SKM-1 (cell line): Measurements from ENCODE around the gene SCML2.
"Not testable (repeated sequence)": the region's sequence is repeated elsewhere in the genome, so short reads cannot be mapped to it uniquely, and the experiment has no call there.

ENCODE experiments used
- DNase-seq: peaks from one replicate; lab custom pipeline; 2025; ENCODE audit not compliant: unreplicated experiment; lab: John Stamatoyannopoulos, UW

SCML2 gene

GRCh38 chrX:18271725-18272124, 82.8 kb downstream of the SCML2 start:
- DNase-seq: no peak

- DNase-seq: no peak
Measured at GRCh38 chrX:18271309-18271708, 83.2 kb downstream of the SCML2 start.

- DNase-seq: no peak
Measured at GRCh38 chrX:18255059-18255458, 99.4 kb downstream of the SCML2 start.

GRCh38 chrX:18252644-18253359, 101.7 kb downstream of the SCML2 start:
- DNase-seq: no peak

- not testable (repeated sequence) for DNase-seq
Measured at GRCh38 chrX:18229646-18230045, 124.8 kb downstream of the SCML2 start.

GRCh38 chrX:18228069-18228468, 126.4 kb downstream of the SCML2 start:
- DNase-seq: no peak

GRCh38 chrX:18227458-18227857, 127.0 kb downstream of the SCML2 start:
- no peak for DNase-seq

- no peak for DNase-seq
Measured at GRCh38 chrX:18220786-18221185, 133.7 kb downstream of the SCML2 start, which contains the start of gene BEND2. TSS of gene BEND2 (minus strand) at chrX:18220886. CDS start at chrX:18220750, 136 bp downstream.

- no peak for DNase-seq
Measured at GRCh38 chrX:18210470-18210869, 144.0 kb downstream of the SCML2 start.

- DNase-seq: no peak
Measured at GRCh38 chrX:18206657-18207056, 147.8 kb downstream of the SCML2 start.

- DNase-seq: no peak
Measured at GRCh38 chrX:18203631-18204030, 150.9 kb downstream of the SCML2 start.

GRCh38 chrX:18194688-18195087, 159.8 kb downstream of the SCML2 start:
- DNase-seq: no peak
